Measurements from ENCODE around the gene FOXO1.

Gene FOXO1

DNA sequence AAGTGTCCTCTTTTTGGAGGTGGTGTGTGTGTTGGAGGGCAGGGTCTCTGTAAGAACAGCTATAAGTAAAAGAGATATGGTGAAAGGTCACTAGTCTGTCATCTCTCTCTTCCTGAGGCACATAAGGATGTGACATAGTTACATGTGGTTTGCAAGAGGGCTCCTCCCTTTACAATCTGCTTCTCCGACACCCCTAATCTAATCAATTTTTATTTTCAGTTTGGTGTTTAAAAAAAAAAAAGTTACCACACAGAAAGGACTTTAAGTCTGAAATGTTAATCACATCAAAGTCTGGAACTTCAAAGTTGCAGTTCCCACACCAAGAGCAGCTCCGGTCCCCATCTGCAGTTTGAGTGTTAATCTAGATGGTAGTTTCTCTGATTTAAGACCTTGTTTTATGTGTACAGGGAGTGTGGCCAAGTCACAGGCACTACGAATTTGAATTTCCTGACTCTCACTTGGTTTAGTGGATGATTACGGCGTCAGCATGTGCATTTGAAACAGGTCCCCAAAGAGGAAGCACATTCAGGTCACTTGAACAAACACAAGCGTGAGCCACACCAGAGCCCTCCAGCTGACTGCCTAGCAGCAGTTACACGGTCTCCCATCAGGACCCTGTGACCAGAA lies 53.1 kb downstream of the FOXO1 start:
- Mint-ChIP-seq H3K4me3 (peak overlapping the region; percentile 62), H3K27ac (peak overlapping the region; percentile 94)
- TF ChIP-seq, protein P1, sequence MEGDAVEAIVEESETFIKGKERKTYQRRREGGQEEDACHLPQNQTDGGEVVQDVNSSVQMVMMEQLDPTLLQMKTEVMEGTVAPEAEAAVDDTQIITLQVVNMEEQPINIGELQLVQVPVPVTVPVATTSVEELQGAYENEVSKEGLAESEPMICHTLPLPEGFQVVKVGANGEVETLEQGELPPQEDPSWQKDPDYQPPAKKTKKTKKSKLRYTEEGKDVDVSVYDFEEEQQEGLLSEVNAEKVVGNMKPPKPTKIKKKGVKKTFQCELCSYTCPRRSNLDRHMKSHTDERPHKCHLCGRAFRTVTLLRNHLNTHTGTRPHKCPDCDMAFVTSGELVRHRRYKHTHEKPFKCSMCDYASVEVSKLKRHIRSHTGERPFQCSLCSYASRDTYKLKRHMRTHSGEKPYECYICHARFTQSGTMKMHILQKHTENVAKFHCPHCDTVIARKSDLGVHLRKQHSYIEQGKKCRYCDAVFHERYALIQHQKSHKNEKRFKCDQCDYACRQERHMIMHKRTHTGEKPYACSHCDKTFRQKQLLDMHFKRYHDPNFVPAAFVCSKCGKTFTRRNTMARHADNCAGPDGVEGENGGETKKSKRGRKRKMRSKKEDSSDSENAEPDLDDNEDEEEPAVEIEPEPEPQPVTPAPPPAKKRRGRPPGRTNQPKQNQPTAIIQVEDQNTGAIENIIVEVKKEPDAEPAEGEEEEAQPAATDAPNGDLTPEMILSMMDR (IDR thresholded peaks at IDR 0.05) = no peak

DNA sequence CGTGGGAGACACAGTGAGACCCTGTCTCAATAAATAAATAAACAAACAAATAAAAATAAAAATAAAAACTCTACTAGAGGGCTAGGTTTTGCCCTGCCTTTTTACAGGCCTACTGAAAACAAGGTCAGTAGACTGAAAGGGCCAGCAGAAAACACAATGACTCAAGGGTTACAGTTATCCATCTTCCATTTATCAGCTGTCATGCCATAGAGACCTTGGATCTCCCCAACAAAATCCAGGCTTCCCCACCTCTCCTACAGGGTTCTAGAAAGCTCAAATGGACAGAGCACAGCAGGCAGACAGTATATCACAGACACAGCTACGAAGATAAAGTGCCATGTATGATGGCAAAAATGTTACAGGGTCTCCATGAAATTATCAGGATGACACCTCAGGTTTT lies 54.4 kb downstream of the FOXO1 start:
- no peak overlapping the region for H3K4me3 Mint-ChIP-seq
- no peaks in the 10 kb centered on the region for H3K36me3 Mint-ChIP-seq (ENCODE audit: low read depth)
- TF ChIP-seq, protein P1 (IDR thresholded peaks at IDR 0.05) = no peak

More for the DNA sequence above, 53.1 kb downstream of the FOXO1 start:
- H3K9me3 Mint-ChIP-seq = no peaks in the 10 kb centered on the region
- H3K4me1 Mint-ChIP-seq = peaks cover 52% of the 10 kb centered on the region
- no peaks in the 10 kb centered on the region for H3K36me3 Mint-ChIP-seq (ENCODE audit: low read depth)
- H3K27me3 Mint-ChIP-seq (ENCODE audit: low read depth, poor library complexity) = peaks cover 3% of the 10 kb centered on the region
- DNase-seq = no peak

DNA sequence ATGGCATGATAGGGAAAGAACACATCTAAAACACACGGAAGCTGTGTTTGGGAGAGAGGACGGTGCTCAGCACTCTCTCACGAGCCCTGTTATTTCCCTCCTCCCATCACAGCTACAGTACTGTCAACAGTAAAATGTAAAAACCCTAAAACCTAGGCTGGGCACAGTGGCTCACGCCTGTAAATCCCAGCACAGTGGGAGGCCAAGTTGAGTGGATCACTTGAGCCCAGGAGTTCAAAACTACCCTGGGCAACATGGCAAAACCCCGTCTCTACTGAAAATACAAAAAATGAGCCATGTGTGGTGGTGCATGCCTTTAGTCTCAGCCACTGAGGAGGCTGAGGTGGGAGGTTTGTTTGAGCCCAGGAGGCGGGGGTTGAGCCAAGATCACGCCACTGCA lies 54.8 kb downstream of the FOXO1 start:
- Mint-ChIP-seq H3K4me1 (peaks cover 56% of the 10 kb centered on the region), H3K27me3 (ENCODE audit: low read depth, poor library complexity) (peaks cover 3% of the 10 kb centered on the region)
- DNase-seq = no peak

More for the DNA sequence above, 54.4 kb downstream of the FOXO1 start:
- H3K4me1 Mint-ChIP-seq = peaks cover 54% of the 10 kb centered on the region
- H3K27me3 Mint-ChIP-seq (ENCODE audit: low read depth, poor library complexity) = peaks cover 3% of the 10 kb centered on the region
- no peak overlapping the region for H3K27ac Mint-ChIP-seq
- H3K9me3 Mint-ChIP-seq = no peaks in the 10 kb centered on the region
- no peak for DNase-seq

DNA sequence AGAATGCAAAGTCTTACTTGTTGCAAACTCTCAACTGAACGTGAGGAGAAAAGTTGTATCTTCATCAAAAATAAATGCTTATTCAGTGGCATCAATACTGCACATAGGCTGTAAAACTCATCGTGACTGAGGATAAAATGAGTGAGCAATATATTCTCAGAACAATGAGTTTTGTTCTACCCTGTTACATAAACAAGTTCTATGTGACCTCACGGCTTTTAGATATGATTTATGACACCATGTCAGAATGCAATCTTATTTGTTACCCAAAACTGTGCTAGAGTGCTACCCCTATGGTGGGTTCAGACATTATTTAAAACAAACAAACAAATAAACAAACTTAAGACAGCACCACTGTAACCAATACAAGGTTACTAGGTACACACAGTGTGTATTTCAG lies 55.4 kb downstream of the FOXO1 start:
- Mint-ChIP-seq H3K27me3 (ENCODE audit: low read depth, poor library complexity) (peaks cover 3% of the 10 kb centered on the region), H3K36me3 (ENCODE audit: low read depth) (no peaks in the 10 kb centered on the region), H3K4me1 (peaks cover 51% of the 10 kb centered on the region), H3K4me3 (no peak overlapping the region), H3K27ac (no peak overlapping the region), H3K9me3 (no peaks in the 10 kb centered on the region)
- no peak for DNase-seq
- TF ChIP-seq, protein P1 (IDR thresholded peaks at IDR 0.05) = no peak

More for the DNA sequence above, 54.8 kb downstream of the FOXO1 start:
- H3K36me3 Mint-ChIP-seq (ENCODE audit: low read depth) = no peaks in the 10 kb centered on the region
- H3K27ac Mint-ChIP-seq = peak overlapping the region; percentile 41
- no peak overlapping the region for H3K4me3 Mint-ChIP-seq
- H3K9me3 Mint-ChIP-seq = no peaks in the 10 kb centered on the region
- TF ChIP-seq, protein P1 (IDR thresholded peaks at IDR 0.05) = no peak

DNA sequence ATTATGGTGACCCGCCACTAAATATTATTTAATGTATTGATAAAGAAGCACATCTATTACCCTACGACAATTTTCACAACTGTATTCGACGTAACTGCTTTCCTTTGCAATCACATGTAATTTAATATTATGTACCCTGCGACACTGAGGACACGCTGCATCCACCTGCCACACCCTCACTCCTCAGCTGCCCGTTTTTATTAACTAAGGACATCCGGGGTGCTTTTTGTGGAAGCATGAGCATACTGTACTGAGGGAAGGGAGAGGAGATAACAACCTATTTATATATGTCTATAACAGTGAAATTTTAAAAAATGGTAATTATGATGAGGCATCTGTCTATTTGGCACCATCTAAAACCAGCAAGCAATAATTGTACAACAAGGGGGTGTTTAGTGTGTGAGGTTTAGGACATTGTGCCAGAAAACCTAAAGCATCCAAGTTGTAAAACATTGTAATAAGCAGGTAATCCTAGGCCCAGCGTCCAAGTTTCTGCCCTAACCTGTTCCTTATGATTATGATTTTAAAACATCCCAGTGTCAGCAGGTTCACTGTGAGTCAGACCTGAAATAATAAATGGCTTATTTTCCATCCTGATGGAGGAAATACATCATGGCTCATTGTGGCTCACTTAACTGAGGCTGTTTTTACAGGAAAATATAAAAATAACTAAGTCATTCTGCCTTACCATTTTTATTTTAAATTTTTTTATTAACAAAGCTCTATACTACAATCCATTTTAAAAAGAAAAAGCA lies 56.3 kb downstream of the FOXO1 start:
- no peak overlapping the region for H3K27ac Mint-ChIP-seq
- no peak for DNase-seq
- H3K36me3 Mint-ChIP-seq (ENCODE audit: low read depth) = no peaks in the 10 kb centered on the region
- H3K4me3 Mint-ChIP-seq = no peak overlapping the region
- TF ChIP-seq, protein P1 (IDR thresholded peaks at IDR 0.05) = no peak
- H3K4me1 Mint-ChIP-seq = peaks cover 48% of the 10 kb centered on the region
- peaks cover 3% of the 10 kb centered on the region for H3K27me3 Mint-ChIP-seq (ENCODE audit: low read depth, poor library complexity)
- no peaks in the 10 kb centered on the region for H3K9me3 Mint-ChIP-seq

Data from nephron progenitor cell (in vitro differentiated cells).